ENCODE measurements around the gene SPATA33.

DNA sequence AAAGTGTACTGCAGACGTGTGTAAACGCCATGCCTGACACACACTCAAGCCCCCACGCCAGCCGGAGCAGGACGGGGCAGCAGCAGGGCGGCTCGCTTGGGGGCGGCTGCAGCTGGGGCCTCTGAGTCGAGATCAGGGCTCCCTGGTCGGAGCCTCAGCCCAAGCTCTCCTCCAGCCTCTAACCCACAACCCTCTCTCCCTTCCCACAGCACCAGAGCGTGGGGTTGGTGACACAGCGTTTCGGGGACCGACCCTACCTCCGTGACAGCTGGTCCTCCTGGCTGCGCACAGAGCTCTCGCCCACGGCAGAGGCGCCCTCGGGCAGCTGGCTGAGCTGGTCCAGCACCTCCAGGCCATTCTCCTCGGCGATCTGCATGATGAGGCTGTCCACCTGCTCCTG, 11.4 kb upstream of the SPATA33 start:
- TF ChIP-seq POLR2A (IDR thresholded peaks at IDR 0.05; ENCODE audit: low read length) (no peak), RAD21 (conservative IDR thresholded peaks at IDR 0.05 in 1 of 2, IDR thresholded peaks at IDR 0.05 in 1 of 2) (no peak), SMC3 (IDR thresholded peaks at IDR 0.05) (no peak), RFX5 (IDR thresholded peaks at IDR 0.05) (no peak), POLR2AphosphoS2 (conservative IDR thresholded peaks at IDR 0.05; ENCODE audit: low read length) (no peak), HDAC2 (IDR thresholded peaks at IDR 0.05) (no peak), RCOR1 (IDR thresholded peaks at IDR 0.05; ENCODE audit: low read depth, low read length) (no peak), ESRRA (IDR thresholded peaks at IDR 0.05; ENCODE audit: borderline replicate concordance, low read length) (no peak), EP300 (IDR thresholded peaks at IDR 0.05) (no peak)
- TF ChIP-seq, protein P1, sequence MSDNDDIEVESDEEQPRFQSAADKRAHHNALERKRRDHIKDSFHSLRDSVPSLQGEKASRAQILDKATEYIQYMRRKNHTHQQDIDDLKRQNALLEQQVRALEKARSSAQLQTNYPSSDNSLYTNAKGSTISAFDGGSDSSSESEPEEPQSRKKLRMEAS (IDR thresholded peaks at IDR 0.05), result no peak
- TF ChIP-seq, protein P2, sequence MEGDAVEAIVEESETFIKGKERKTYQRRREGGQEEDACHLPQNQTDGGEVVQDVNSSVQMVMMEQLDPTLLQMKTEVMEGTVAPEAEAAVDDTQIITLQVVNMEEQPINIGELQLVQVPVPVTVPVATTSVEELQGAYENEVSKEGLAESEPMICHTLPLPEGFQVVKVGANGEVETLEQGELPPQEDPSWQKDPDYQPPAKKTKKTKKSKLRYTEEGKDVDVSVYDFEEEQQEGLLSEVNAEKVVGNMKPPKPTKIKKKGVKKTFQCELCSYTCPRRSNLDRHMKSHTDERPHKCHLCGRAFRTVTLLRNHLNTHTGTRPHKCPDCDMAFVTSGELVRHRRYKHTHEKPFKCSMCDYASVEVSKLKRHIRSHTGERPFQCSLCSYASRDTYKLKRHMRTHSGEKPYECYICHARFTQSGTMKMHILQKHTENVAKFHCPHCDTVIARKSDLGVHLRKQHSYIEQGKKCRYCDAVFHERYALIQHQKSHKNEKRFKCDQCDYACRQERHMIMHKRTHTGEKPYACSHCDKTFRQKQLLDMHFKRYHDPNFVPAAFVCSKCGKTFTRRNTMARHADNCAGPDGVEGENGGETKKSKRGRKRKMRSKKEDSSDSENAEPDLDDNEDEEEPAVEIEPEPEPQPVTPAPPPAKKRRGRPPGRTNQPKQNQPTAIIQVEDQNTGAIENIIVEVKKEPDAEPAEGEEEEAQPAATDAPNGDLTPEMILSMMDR (IDR thresholded peaks at IDR 0.05), result no peak
- TF ChIP-seq, protein P3, sequence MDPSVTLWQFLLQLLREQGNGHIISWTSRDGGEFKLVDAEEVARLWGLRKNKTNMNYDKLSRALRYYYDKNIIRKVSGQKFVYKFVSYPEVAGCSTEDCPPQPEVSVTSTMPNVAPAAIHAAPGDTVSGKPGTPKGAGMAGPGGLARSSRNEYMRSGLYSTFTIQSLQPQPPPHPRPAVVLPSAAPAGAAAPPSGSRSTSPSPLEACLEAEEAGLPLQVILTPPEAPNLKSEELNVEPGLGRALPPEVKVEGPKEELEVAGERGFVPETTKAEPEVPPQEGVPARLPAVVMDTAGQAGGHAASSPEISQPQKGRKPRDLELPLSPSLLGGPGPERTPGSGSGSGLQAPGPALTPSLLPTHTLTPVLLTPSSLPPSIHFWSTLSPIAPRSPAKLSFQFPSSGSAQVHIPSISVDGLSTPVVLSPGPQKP (IDR thresholded peaks at IDR 0.05; ENCODE audit: low read depth, low read length), result no peak
- TF ChIP-seq, protein P4, sequence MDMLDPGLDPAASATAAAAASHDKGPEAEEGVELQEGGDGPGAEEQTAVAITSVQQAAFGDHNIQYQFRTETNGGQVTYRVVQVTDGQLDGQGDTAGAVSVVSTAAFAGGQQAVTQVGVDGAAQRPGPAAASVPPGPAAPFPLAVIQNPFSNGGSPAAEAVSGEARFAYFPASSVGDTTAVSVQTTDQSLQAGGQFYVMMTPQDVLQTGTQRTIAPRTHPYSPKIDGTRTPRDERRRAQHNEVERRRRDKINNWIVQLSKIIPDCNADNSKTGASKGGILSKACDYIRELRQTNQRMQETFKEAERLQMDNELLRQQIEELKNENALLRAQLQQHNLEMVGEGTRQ (IDR thresholded peaks at IDR 0.05), result no peak
- TF ChIP-seq, protein P5, sequence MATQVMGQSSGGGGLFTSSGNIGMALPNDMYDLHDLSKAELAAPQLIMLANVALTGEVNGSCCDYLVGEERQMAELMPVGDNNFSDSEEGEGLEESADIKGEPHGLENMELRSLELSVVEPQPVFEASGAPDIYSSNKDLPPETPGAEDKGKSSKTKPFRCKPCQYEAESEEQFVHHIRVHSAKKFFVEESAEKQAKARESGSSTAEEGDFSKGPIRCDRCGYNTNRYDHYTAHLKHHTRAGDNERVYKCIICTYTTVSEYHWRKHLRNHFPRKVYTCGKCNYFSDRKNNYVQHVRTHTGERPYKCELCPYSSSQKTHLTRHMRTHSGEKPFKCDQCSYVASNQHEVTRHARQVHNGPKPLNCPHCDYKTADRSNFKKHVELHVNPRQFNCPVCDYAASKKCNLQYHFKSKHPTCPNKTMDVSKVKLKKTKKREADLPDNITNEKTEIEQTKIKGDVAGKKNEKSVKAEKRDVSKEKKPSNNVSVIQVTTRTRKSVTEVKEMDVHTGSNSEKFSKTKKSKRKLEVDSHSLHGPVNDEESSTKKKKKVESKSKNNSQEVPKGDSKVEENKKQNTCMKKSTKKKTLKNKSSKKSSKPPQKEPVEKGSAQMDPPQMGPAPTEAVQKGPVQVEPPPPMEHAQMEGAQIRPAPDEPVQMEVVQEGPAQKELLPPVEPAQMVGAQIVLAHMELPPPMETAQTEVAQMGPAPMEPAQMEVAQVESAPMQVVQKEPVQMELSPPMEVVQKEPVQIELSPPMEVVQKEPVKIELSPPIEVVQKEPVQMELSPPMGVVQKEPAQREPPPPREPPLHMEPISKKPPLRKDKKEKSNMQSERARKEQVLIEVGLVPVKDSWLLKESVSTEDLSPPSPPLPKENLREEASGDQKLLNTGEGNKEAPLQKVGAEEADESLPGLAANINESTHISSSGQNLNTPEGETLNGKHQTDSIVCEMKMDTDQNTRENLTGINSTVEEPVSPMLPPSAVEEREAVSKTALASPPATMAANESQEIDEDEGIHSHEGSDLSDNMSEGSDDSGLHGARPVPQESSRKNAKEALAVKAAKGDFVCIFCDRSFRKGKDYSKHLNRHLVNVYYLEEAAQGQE (IDR thresholded peaks at IDR 0.05), result no peak

Measured in A549 (cell line).